Urothelium cell line (cell line): ENCODE measurements around the gene ENTPD6.

Experiments
- DNase-seq: peaks from one replicate; pipeline ENCODE4 v3.0.0; 2011; ENCODE audit warnings: low spot score, mixed read lengths
- FAIRE-seq: peaks from 2 replicates; lab custom pipeline; 2011; peaks lifted over from hg19 to GRCh38; lab: Jason Lieb, UNC

The ENTPD6 gene

GRCh38 chr20:25207149-25207959 is 11.8 kb downstream of the ENTPD6 start:
- DNase-seq (no peak), FAIRE-seq (no peak)

GRCh38 chr20:25207960-25208534 is 12.5 kb downstream of the ENTPD6 start:
- DNase-seq (no peak), FAIRE-seq (no peak)

GRCh38 chr20:25209400-25209799 is 13.9 kb downstream of the ENTPD6 start:
- FAIRE-seq: no peak

GRCh38 chr20:25209911-25210310 is 14.4 kb downstream of the ENTPD6 start:
- no peak for FAIRE-seq
- no peak for DNase-seq

More at GRCh38 chr20:25209400-25209799, 13.9 kb downstream of the ENTPD6 start:
- DNase-seq: no peak

GRCh38 chr20:25211273-25211672 is 15.8 kb downstream of the ENTPD6 start:
- FAIRE-seq: no peak
- DNase-seq: no peak

GRCh38 chr20:25212242-25212641 is 16.7 kb downstream of the ENTPD6 start:
- FAIRE-seq: no peak
- DNase-seq: no peak

GRCh38 chr20:25213566-25214425 is 18.3 kb downstream of the ENTPD6 start:
- DNase-seq (no peak), FAIRE-seq (no peak)

- DNase-seq: no peak
- no peak for FAIRE-seq
Observed at GRCh38 chr20:25214426-25214790, 18.9 kb downstream of the ENTPD6 start.

- FAIRE-seq (no peak), DNase-seq (no peak)
Observed at GRCh38 chr20:25214819-25215218, 19.3 kb downstream of the ENTPD6 start.

GRCh38 chr20:25215521-25215920 is 20.0 kb downstream of the ENTPD6 start:
- FAIRE-seq (no peak), DNase-seq (no peak)

GRCh38 chr20:25216199-25216945 is 20.9 kb downstream of the ENTPD6 start:
- no peak for FAIRE-seq

GRCh38 chr20:25217161-25218108 is 21.9 kb downstream of the ENTPD6 start:
- DNase-seq (no peak), FAIRE-seq (no peak)

More at GRCh38 chr20:25216199-25216945, 20.9 kb downstream of the ENTPD6 start:
- no peak for DNase-seq

- FAIRE-seq (no peak), DNase-seq (no peak)
Observed at GRCh38 chr20:25218109-25218486, 22.6 kb downstream of the ENTPD6 start.

- DNase-seq (no peak), FAIRE-seq (no peak)
Observed at GRCh38 chr20:25218492-25218891, 23.0 kb downstream of the ENTPD6 start.

- no peak for DNase-seq
- no peak for FAIRE-seq
Observed at GRCh38 chr20:25219365-25219764, 23.9 kb downstream of the ENTPD6 start.

GRCh38 chr20:25220021-25220730 is 24.7 kb downstream of the ENTPD6 start:
- FAIRE-seq (no peak), DNase-seq (no peak)

GRCh38 chr20:25220810-25221591 is 25.5 kb downstream of the ENTPD6 start:
- DNase-seq (no peak), FAIRE-seq (no peak)
